Endothelial cell of umbilical vein (primary cell): ENCODE data around the gene HOXC5. TPM values are rescaled to one million over a fixed set of nuclear protein-coding genes. Genes with fewer than 3 reads are reported as not detected.

Experiments
- BruUV-seq: library from RNA; stranded (reverse); fragments of 400-500 nt; replicated peaks from 2 replicates; lab custom pipeline; 2021; lab: Mats Ljungman, UMichigan
- CTCF ChIA-PET: fragments of 300-600, 350-600 bp; sonication (Branson Sonifier 250); formaldehyde crosslinking; loops from one replicate; lab custom pipeline; 2021; ENCODE audit warnings: antibody characterized with exemption, inconsistent platforms; lab: Charles Lee
- POLR2A ChIA-PET: fragments of 300-600, 350-600 bp; sonication (Branson Sonifier 250); formaldehyde crosslinking; loops from one replicate; lab custom pipeline; 2021; ENCODE audit warnings: antibody characterized with exemption, inconsistent platforms; lab: Charles Lee
- DNase-seq: peaks from one replicate; pipeline ENCODE4 v3.0.0-alpha.2; 2011; ENCODE audit warnings: low read depth, low spot score
- FAIRE-seq: peaks from 2 replicates; lab custom pipeline; 2011; peaks lifted over from hg19 to GRCh38; lab: Jason Lieb, UNC
- H2AFZ ChIP-seq: 2 replicates; pipeline ENCODE4 v1.6.0; 2012; ENCODE audit warnings: low read depth, low read length, control low read depth, inconsistent platforms
- H3K27ac ChIP-seq: 2 replicates; pipeline ENCODE4 v1.5.1; 2011; ENCODE audit warnings: low read depth, mild to moderate bottlenecking, control low read depth, low read length, moderate library complexity; ENCODE audit not compliant: insufficient read depth
- H3K27me3 ChIP-seq, 2 experiments: 2 replicates each; pipeline versions ENCODE4 v1.6.0 to v1.6.1; 2011; ENCODE audit warnings: low read length in 2 of 2, mixed read lengths in 1 of 2; ENCODE audit not compliant: control insufficient read depth in 2 of 2, insufficient read depth in 2 of 2
- H3K36me3 ChIP-seq, 2 experiments: 2 replicates in 1 of 2; 3 replicates in 1 of 2; pipeline ENCODE4 v1.5.1; 2011; ENCODE audit warnings: low read length in 2 of 2, mild to moderate bottlenecking in 1 of 2, moderate library complexity in 1 of 2; ENCODE audit not compliant: control insufficient read depth in 2 of 2, insufficient read depth in 2 of 2; ENCODE audit errors: extremely low read depth in 1 of 2
- H3K4me1 ChIP-seq: 3 replicates; pipeline ENCODE4 v1.5.1; 2011; ENCODE audit warnings: mild to moderate bottlenecking, low read length; ENCODE audit not compliant: control insufficient read depth, insufficient read depth; ENCODE audit errors: extremely low read depth
- H3K4me2 ChIP-seq: 2 replicates; pipeline ENCODE4 v1.6.1; 2011; ENCODE audit warnings: low read length, control low read depth, mixed read lengths; ENCODE audit not compliant: insufficient read depth
- H3K4me3 ChIP-seq, 3 experiments: fragments of 200-600 bp in 1 of 3; sonication (generic), shearing (Covaris generic) in 1 of 3; replicated peaks in 1 of 3; 2 replicates each; pipeline ENCODE4 v1.5.1; 2011 to 2016; ENCODE audit warnings: control low read depth in 3 of 3, low read length in 3 of 3, mild to moderate bottlenecking in 2 of 3, inconsistent platforms in 1 of 3, low read depth in 1 of 3, moderate library complexity in 1 of 3; ENCODE audit not compliant: insufficient read depth in 1 of 3
- H3K79me2 ChIP-seq: 2 replicates; pipeline ENCODE4 v1.6.0; 2012; ENCODE audit warnings: low read length, inconsistent platforms; ENCODE audit not compliant: control insufficient read depth, insufficient read depth
- H3K9ac ChIP-seq: replicated peaks from 2 replicates; pipeline ENCODE3; 2011; ENCODE audit warnings: low read length, control low read depth; ENCODE audit not compliant: insufficient read depth; ENCODE audit errors: extremely low read depth
- H3K9me1 ChIP-seq: replicated peaks from 3 replicates; pipeline ENCODE4 v1.6.0; 2011; ENCODE audit warnings: mild to moderate bottlenecking, low read length; ENCODE audit not compliant: control insufficient read depth, insufficient read depth; ENCODE audit errors: extremely low read depth
- H3K9me3 ChIP-seq: replicated peaks from 2 replicates; pipeline ENCODE4 v1.5.1; 2012; ENCODE audit warnings: low read length, inconsistent platforms; ENCODE audit not compliant: control insufficient read depth, insufficient read depth
- H4K20me1 ChIP-seq: replicated peaks from 2 replicates; pipeline ENCODE3; 2011; ENCODE audit warnings: mild to moderate bottlenecking, low read length; ENCODE audit not compliant: control insufficient read depth, insufficient read depth; ENCODE audit errors: extremely low read depth
- EZH2 ChIP-seq: IDR thresholded peaks from 2 replicates; pipeline ENCODE4 v1.6.1; 2012; ENCODE audit warnings: borderline replicate concordance, low read depth, mild to moderate bottlenecking, moderate library complexity, low read length, inconsistent platforms; ENCODE audit not compliant: severe bottlenecking
- FOS ChIP-seq: IDR thresholded peaks from 2 replicates; pipeline ENCODE4 v1.6.1; 2011; ENCODE audit warnings: mild to moderate bottlenecking, low read length, moderate library complexity, borderline replicate concordance; ENCODE audit not compliant: insufficient read depth
- GATA2 ChIP-seq: IDR thresholded peaks from 2 replicates; pipeline ENCODE4 v1.7.0; 2011; ENCODE audit warnings: low read depth, mild to moderate bottlenecking, moderate library complexity, mixed read lengths, low read length; ENCODE audit not compliant: insufficient read length, insufficient read depth
- MYC ChIP-seq: IDR thresholded peaks from one replicate; pipeline ENCODE4 v1.6.1; 2011; ENCODE audit warnings: mild to moderate bottlenecking, low read depth, low read length
- POLR2A ChIP-seq: IDR thresholded peaks from 2 replicates; pipeline ENCODE4 v1.6.1; 2012; ENCODE audit warnings: low read depth, mild to moderate bottlenecking, control low read depth, low read length
- dilution Hi-C: fragments of 300-500 bp; cut with MboI; formaldehyde crosslinking; loops from one replicate; pipeline ENCODE4 v1.15.0; 2019; ENCODE audit warnings: low sequenced_read_pairs; ENCODE audit not compliant: extremely low pct_ligation_motif_present
- intact Hi-C: fragments of 100-400 bp; cut with micrococcal nuclease; formaldehyde crosslinking; loops from one replicate; pipeline ENCODE4 v1.10.0; 2022
- polyA plus RNA-seq, 4 experiments: library from polyadenylated mRNA; depleted of rRNA in 3 of 4; stranded (reverse) in 3 of 4; unstranded in 1 of 4; fragments of >200 nt; gene quantifications; 2 replicates each; pipeline versions ENCODE4 v1.2.1 to v1.2.3, GENCODE V29; 2011 to 2012; ENCODE audit warnings: missing spikeins in 1 of 4
- total RNA-seq: library from RNA; stranded (reverse); gene quantifications from 2 replicates; pipeline ENCODE4 v1.2.3, GENCODE V29; 2021

Gene HOXC5
- total and polyA plus RNA-seq, 2 donors (not counting 3 experiments of a cell fraction or from before 2014, with no cell fraction given) = not detected

DNA sequence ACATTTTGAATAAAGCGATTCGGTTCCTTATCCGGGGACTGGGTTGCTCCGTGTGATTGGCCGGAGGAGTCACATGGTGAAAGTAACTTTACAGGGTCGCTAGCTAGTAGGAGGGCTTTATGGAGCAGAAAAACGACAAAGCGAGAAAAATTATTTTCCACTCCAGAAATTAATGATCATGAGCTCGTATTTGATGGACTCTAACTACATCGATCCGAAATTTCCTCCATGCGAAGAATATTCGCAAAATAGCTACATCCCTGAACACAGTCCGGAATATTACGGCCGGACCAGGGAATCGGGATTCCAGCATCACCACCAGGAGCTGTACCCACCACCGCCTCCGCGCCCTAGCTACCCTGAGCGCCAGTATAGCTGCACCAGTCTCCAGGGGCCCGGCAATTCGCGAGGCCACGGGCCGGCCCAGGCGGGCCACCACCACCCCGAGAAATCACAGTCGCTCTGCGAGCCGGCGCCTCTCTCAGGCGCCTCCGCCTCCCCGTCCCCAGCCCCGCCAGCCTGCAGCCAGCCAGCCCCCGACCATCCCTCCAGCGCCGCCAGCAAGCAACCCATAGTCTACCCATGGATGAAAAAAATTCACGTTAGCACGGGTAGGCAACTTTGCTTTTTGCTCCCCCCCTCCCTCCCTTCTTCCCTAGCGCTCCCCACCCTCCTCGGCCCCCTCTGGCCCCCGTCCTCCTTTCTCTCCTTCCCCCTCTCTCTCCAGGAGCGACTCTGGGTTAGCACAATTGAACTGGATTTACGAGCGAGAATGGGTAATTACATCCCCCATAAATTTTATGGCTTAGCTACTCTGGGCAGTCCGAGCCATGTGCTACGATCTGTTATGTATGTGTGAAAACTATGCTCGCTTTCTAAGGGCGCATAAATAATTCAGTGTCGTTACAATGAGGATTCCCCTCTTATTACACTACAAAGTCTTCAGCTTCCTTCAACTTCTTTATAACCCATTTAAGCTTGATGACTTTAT, 21.2 kb downstream of the HOXC5 start, which contains the start of gene HOXC4:
TSS of gene HOXC4 (plus strand) at position 85 of the 991 bp plus-strand sequence. CDS start at position 173, 88 bp downstream.
- TF ChIP-seq MYC (no peak), EZH2 (peak; percentile 71)
- no peaks in the 10 kb centered on the region for H4K20me1 ChIP-seq
- H3K4me2 ChIP-seq = no peak within 1 kb of the TSS
- H2AFZ ChIP-seq = no peak within 1 kb of the TSS
- ChIA-PET POLR2A (no interaction called here), CTCF (interaction anchor here (0.6 to 1.9 kb wide), 5 partner anchors 9 to 154 kb away, joined by 3 to 9 read pairs (median 4); partner anchors contain the start of gene HOXC5)
- H3K9ac ChIP-seq = no peak within 1 kb of the TSS
- no TSS peak for BruUV-seq
- H3K4me1 ChIP-seq = no peaks in the 10 kb centered on the region
- intact Hi-C loops (no loop called here), dilution Hi-C loops (no loop called here)
- no peaks in the 10 kb centered on the region for H3K79me2 ChIP-seq
- DNase-seq (peak; percentile 4), FAIRE-seq (peak; percentile 40)
- H3K27me3 ChIP-seq = peaks cover 79 to 90% of the 10 kb centered on the region in 2 experiments
- H3K9me3 ChIP-seq = no peaks in the 10 kb centered on the region
- no peak within 1 kb of the TSS for H3K27ac ChIP-seq
- H3K9me1 ChIP-seq = no peaks in the 10 kb centered on the region
- no peak within 1 kb of the TSS for H3K4me3 ChIP-seq
- H3K36me3 ChIP-seq = no peaks in the 10 kb centered on the region

DNA sequence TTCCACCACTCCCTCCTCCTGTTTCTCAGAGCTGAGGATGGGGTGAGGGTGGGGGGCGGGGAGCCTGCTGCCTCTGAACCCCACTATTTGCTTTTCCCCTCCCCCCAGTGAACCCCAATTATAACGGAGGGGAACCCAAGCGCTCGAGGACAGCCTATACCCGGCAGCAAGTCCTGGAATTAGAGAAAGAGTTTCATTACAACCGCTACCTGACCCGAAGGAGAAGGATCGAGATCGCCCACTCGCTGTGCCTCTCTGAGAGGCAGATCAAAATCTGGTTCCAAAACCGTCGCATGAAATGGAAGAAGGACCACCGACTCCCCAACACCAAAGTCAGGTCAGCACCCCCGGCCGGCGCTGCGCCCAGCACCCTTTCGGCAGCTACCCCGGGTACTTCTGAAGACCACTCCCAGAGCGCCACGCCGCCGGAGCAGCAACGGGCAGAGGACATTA, 21.9 kb downstream of the HOXC5 start:
- no peak for FAIRE-seq
- DNase-seq = no peak
- Histone ChIP-seq H2AFZ (no peak overlapping the region), H3K9me1 (no peaks in the 10 kb centered on the region), H3K4me1 (no peaks in the 10 kb centered on the region), H3K9ac (no peak overlapping the region), H3K9me3 (no peaks in the 10 kb centered on the region), H3K27me3 (peaks cover 78 to 90% of the 10 kb centered on the region in 2 experiments), H3K4me2 (no peak overlapping the region), H3K4me3 (no peak overlapping the region), H3K79me2 (no peaks in the 10 kb centered on the region), H3K27ac (no peak overlapping the region), H3K36me3 (no peaks in the 10 kb centered on the region), H4K20me1 (no peaks in the 10 kb centered on the region)
- TF ChIP-seq MYC (no peak), POLR2A (no peak), GATA2 (no peak), FOS (no peak)
- ChIA-PET POLR2A (no interaction called here), CTCF (interaction anchor here (1.3 to 1.6 kb wide), 2 partner anchors 10 to 27 kb away, joined by 4 read pairs; no protein-coding TSS in a partner anchor)
- dilution Hi-C loops = no loop called here
- no TSS peak for BruUV-seq
- intact Hi-C loops = no loop called here
